NT2/D1 (cell line): ENCODE measurements around the gene IRF2.

ENCODE experiments used
- DNase-seq: peaks from one replicate; pipeline ENCODE4 v3.0.0-alpha.2; 2011; ENCODE audit warnings: low read depth, low spot score
- H3K27me3 ChIP-seq: 2 replicates; pipeline ENCODE4 v1.6.0; 2011; ENCODE audit warnings: mild to moderate bottlenecking; ENCODE audit not compliant: insufficient read length, insufficient read depth
- H3K36me3 ChIP-seq: 2 replicates; pipeline ENCODE4 v1.6.1; 2011; ENCODE audit warnings: mild to moderate bottlenecking, low read length, mixed read lengths; ENCODE audit not compliant: insufficient read depth, insufficient read length
- H3K4me1 ChIP-seq: 2 replicates; pipeline ENCODE4 v1.5.1; 2011; ENCODE audit not compliant: insufficient read depth, insufficient read length
- H3K4me3 ChIP-seq: 2 replicates; pipeline ENCODE4 v1.5.1; 2011; ENCODE audit warnings: low read depth; ENCODE audit not compliant: insufficient read length
- H3K9ac ChIP-seq: 2 replicates; pipeline ENCODE4 v1.6.0; 2011; ENCODE audit warnings: low read depth; ENCODE audit not compliant: insufficient read length
- H3K9me3 ChIP-seq: 2 replicates; pipeline ENCODE4 v1.5.1; 2011; ENCODE audit warnings: mild to moderate bottlenecking, low read length; ENCODE audit not compliant: insufficient read depth
- SUZ12 ChIP-seq: IDR thresholded peaks from 2 replicates; pipeline ENCODE4 v1.6.1; 2011; ENCODE audit not compliant: insufficient read length, insufficient read depth; ENCODE audit errors: extremely low read depth
- YY1 ChIP-seq: IDR thresholded peaks from 2 replicates; pipeline ENCODE4 v1.6.1; 2011; ENCODE audit not compliant: insufficient read length, insufficient read depth
- ZNF274 ChIP-seq: IDR thresholded peaks from 2 replicates; pipeline ENCODE4 v1.6.1; 2011; ENCODE audit warnings: mild to moderate bottlenecking, low read depth, low read length

IRF2 gene

DNA sequence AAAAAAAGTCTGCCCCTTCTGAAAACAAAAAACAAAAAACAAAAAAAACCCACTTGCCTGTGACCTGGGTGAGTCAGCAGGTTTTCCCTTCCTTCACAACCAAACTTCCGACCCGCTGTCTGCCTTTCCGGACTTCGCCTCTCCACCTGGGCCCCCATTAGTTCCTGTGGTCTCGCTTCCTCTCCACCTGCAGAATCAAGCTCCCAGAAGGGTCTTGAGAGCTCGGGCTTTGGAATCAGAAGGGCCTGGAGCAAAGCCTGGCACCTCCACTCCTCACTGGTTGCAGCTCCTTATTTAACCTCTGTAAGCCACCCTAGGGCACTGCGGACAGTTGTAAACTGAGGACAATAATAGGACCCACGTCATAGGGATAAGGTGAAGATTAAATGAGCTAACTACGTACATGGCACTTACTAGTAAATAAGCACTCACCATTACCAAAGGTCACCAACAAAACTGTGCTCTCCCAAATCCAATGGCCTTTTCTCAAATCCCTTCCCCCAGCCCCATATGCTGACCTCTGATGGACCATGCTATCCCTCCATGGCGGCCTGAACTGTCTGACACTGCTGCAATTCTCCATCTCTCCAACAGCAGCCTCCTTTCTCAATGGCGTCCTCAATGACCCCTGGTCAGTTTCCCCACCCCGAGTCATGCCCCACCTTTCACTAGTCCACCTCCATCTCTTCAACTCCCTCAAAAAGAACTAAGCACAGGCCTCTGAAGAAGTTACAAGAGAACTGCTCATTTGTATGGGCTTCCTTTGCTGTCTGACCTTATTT lies 64.2 kb downstream of the IRF2 start:
- TF ChIP-seq SUZ12: no peak
- no peak for TF ChIP-seq ZNF274
- no peak for TF ChIP-seq YY1
- no peak for DNase-seq
- no peak overlapping the region for H3K4me3 ChIP-seq
- H3K27me3 ChIP-seq: no peaks in the 10 kb centered on the region
- no peaks in the 10 kb centered on the region for H3K36me3 ChIP-seq
- no peaks in the 10 kb centered on the region for H3K9me3 ChIP-seq
- peaks cover 3% of the 10 kb centered on the region for H3K4me1 ChIP-seq
- H3K9ac ChIP-seq: no peak overlapping the region

DNA sequence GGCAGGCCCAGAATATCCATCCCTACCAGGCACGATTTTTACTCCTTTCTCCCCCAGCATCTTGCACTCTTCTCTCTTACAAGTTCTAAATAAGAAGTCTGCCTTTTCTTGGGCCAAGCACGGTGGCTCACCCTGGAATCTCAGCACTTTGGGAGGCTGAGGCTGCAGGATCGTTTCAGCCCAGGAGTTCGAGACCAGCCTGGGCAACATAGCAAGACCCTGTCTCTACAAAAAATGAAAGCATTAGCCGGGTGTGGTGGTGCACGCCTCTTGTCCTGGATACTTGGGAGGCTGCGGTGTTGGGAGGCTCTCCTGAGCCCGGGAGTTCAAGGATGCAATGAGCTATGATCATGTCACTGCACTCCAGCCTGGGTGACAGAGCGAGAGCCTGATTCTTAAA lies 64.8 kb downstream of the IRF2 start:
- Histone ChIP-seq H3K36me3 (peaks cover 3% of the 10 kb centered on the region), H3K9ac (no peak overlapping the region), H3K27me3 (no peaks in the 10 kb centered on the region), H3K4me1 (peaks cover 3% of the 10 kb centered on the region), H3K4me3 (no peak overlapping the region), H3K9me3 (no peaks in the 10 kb centered on the region)
- TF ChIP-seq YY1 (no peak), ZNF274 (no peak), SUZ12 (no peak)
- no peak for DNase-seq

DNA sequence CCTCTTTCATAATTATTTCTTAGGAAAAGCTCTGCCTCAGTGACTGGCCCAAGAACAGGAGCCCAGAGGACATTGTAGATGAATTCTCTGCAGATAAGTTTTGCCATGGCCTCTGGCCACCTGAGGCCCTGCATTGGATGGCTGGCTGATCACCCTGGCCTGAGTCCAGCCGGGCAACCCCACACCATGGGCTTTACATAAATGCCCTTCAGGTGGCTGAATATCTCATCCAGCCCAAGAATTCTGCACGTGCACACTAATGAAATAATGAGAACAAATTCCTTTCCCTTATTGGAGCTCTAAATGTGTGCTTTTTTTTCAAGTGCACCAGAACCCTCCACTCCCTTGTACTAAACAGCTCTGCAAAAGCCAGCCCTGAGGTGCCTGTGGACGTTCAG lies 65.7 kb downstream of the IRF2 start:
- Histone ChIP-seq H3K27me3 (no peaks in the 10 kb centered on the region), H3K36me3 (peaks cover 3% of the 10 kb centered on the region), H3K4me1 (peaks cover 3% of the 10 kb centered on the region), H3K4me3 (no peak overlapping the region), H3K9me3 (no peaks in the 10 kb centered on the region), H3K9ac (no peak overlapping the region)
- no peak for DNase-seq
- TF ChIP-seq SUZ12: no peak
- no peak for TF ChIP-seq YY1
- no peak for TF ChIP-seq ZNF274

DNA sequence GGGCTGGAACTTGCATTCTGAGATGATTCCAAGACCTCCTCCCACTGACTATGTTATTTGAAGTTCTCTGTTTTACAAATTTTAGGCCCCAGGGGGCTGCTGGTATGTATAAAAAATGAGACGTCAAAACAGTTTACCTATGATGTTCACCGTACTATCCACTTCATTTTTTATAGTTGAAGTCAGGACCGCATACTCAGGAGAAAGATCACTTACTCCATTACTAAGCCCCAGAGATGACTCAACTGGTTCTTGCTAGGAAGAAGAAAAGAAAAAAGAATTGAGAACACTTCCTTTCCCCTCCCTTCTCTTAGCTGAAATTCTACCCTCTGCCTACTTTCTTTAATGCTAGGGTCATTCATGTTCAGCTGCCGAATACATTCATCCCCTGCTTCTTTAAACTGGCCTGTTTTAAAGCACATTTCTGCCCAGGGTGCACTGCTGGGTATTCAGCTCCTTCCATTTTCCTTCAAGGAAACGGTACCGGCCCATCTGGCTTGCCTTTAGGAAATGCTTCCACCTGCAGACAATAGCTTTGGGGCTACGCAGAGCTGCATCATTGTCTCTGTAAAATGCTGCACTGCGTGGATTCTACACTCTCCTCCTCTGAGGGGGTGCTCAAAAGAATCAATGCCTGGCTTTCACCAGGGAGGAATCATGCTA lies 66.2 kb downstream of the IRF2 start:
- H3K27me3 ChIP-seq: no peaks in the 10 kb centered on the region
- TF ChIP-seq SUZ12 (no peak), ZNF274 (no peak)
- DNase-seq: no peak
- peaks cover 4% of the 10 kb centered on the region for H3K36me3 ChIP-seq
- no peak overlapping the region for H3K4me3 ChIP-seq
- H3K4me1 ChIP-seq: peaks cover 3% of the 10 kb centered on the region
- H3K9ac ChIP-seq: no peak overlapping the region
- no peaks in the 10 kb centered on the region for H3K9me3 ChIP-seq

DNA sequence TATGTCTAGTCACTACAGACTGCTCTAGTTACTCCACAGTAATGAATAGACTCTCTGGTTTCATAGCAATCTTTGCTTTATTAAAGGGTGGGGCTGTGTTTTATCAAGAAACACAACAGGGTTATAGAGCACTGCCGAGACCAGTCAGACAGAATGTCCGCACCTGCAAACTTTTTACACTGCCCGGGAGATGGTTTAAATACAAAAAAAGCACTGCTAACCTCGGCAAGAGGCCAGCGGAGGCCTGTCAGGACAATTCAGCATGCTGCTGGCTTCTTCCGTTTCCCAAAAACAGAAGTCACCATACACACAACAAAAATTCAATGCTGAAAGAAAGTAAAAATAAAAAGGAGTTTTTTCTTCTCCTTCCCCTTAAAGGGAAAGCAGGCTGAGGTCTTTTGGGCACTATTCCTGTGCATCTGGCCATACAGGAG lies 67.4 kb downstream of the IRF2 start:
- H3K4me1 ChIP-seq: peaks cover 3% of the 10 kb centered on the region
- peaks cover 10% of the 10 kb centered on the region for H3K36me3 ChIP-seq
- H3K9ac ChIP-seq: no peak overlapping the region
- H3K4me3 ChIP-seq: no peak overlapping the region
- TF ChIP-seq SUZ12: no peak
- TF ChIP-seq ZNF274: no peak
- TF ChIP-seq YY1: no peak
- H3K27me3 ChIP-seq: no peaks in the 10 kb centered on the region
- no peaks in the 10 kb centered on the region for H3K9me3 ChIP-seq
- no peak for DNase-seq

DNA sequence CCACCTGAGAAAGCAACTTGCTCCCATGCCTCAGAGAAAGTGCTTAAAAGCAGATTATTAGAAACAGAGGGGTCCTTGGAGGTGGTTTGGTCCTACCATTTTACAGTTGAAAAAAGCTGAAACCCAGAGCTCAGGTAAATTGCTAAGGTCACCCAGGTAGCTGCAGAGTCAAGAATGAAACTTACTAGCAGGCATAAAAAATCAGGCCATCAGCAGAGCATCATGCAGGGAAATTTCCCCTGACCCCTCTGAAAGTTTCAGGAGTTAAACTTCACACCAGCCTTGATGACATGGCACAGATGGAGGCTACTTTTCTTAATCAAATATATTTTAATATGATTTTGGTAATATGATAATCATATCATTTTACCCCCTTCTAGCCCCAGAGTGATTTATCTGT lies 70.3 kb downstream of the IRF2 start:
- no peak for DNase-seq
- H3K4me3 ChIP-seq: no peak overlapping the region
- no peak for TF ChIP-seq SUZ12
- TF ChIP-seq YY1: no peak
- TF ChIP-seq ZNF274: no peak
- peaks cover 3% of the 10 kb centered on the region for H3K4me1 ChIP-seq
- H3K9me3 ChIP-seq: no peaks in the 10 kb centered on the region
- H3K27me3 ChIP-seq: no peaks in the 10 kb centered on the region
- H3K9ac ChIP-seq: no peak overlapping the region
- peaks cover 10% of the 10 kb centered on the region for H3K36me3 ChIP-seq

DNA sequence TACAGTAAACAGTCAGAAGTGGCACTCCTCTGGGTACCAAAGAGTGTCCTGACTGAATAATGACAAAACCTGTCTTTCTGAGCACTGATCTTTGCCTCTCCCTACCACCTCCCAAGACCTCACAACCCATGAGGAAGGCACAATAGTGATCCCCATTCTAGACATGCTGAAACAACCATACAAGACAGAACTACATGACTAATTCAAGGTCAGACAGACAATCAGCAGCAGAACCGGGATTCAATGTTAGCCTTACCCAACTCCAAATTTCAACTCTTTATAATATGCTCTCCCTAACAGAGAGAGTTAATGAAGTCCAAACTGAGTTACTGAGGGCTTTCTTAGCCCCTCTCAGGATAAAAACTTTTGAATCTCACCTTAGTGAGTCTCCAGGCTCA lies 71.0 kb downstream of the IRF2 start:
- no peak for DNase-seq
- H3K4me1 ChIP-seq: no peaks in the 10 kb centered on the region
- peaks cover 14% of the 10 kb centered on the region for H3K36me3 ChIP-seq
- no peak overlapping the region for H3K4me3 ChIP-seq
- H3K27me3 ChIP-seq: no peaks in the 10 kb centered on the region
- H3K9me3 ChIP-seq: no peaks in the 10 kb centered on the region
- H3K9ac ChIP-seq: no peak overlapping the region
- TF ChIP-seq ZNF274 (no peak), YY1 (no peak), SUZ12 (no peak)
